Stomach (tissue), 9 donors: ENCODE data around the gene DCAF10. TPM values are rescaled to one million over a fixed set of nuclear protein-coding genes. Genes with fewer than 3 reads are reported as not detected.
A peak's percentile ranks its signal among the peaks of the same experiment; 100 is the strongest.
"Not testable (repeated sequence)": the region's sequence is repeated elsewhere in the genome, so short reads cannot be mapped to it uniquely, and the experiment has no call there.

ENCODE experiments used
- DNase-seq, 2 donors: peaks; one replicate each; pipeline versions ENCODE4 v3.0.0 to v3.0.0-alpha.2; 2013 to 2019
- H3K27ac ChIP-seq, 5 donors: fragments of 200-600 bp in 4 of 5; sonication (generic) in 4 of 5; one replicate each; pipeline ENCODE4 v1.5.1; 2013 to 2019; ENCODE audit warnings: mild to moderate bottlenecking in 1 of 5, moderate library complexity in 1 of 5
- H3K27me3 ChIP-seq, 3 donors: fragments of 200-600 bp; sonication (generic); one replicate each; pipeline ENCODE4 v1.5.1; 2017 to 2019; ENCODE audit warnings: mixed run types in 1 of 3
- H3K36me3 ChIP-seq, 4 donors: fragments of 200-600 bp; sonication (generic); 1 replicate in 3 of 4; 2 replicates in 1 of 4; pipeline ENCODE4 v1.5.1; 2016 to 2019
- H3K4me1 ChIP-seq, 4 donors: fragments of 200-600 bp; sonication (generic); one replicate each; pipeline ENCODE4 v1.5.1; 2016 to 2019
- H3K4me3 ChIP-seq, 4 donors: fragments of 200-600 bp; sonication (generic) in 3 of 4; one replicate each; pipeline ENCODE4 v1.5.1; 2016 to 2019; ENCODE audit warnings: mild to moderate bottlenecking in 1 of 4
- H3K9me3 ChIP-seq, 4 donors: fragments of 200-600 bp; sonication (generic); one replicate each; pipeline ENCODE4 v1.5.1; 2016 to 2019
- CTCF ChIP-seq, 7 experiments: fragments of 450-650 bp in 4 of 7; fragments of 200-600 bp in 3 of 7; sonication (generic) in 3 of 7; IDR thresholded peaks; one replicate each; pipeline ENCODE4 v1.5.1; 2016 to 2019; ENCODE audit warnings: antibody characterized with exemption in 7 of 7, control low read depth in 2 of 7, mild to moderate bottlenecking in 1 of 7
- EP300 ChIP-seq: sonication (generic); formaldehyde crosslinking; IDR thresholded peaks from one replicate; pipeline ENCODE4 v1.6.1; 2017; ENCODE audit warnings: antibody characterized with exemption
- POLR2A ChIP-seq, 4 donors: fragments of 450-650 bp; IDR thresholded peaks; one replicate each; pipeline ENCODE4 v1.6.1; 2016; ENCODE audit warnings: antibody characterized with exemption in 4 of 4, control low read depth in 2 of 4, mild to moderate bottlenecking in 1 of 4, moderate library complexity in 1 of 4
- POLR2AphosphoS5 ChIP-seq, 3 donors: sonication (generic); formaldehyde crosslinking; IDR thresholded peaks; one replicate each; pipeline ENCODE4 v1.6.1; 2016; ENCODE audit warnings: antibody characterized with exemption in 3 of 3
- WGBS, 5 donors: extraction: QIAGEN DNeasy Blood & Tissue Kit in 3 of 5; methylation state at CpG; one replicate each; pipeline versions ENCODE4 v1.1.5 to v1.1.7; 2013 to 2018; 5-methylcytosine and 5-hydroxymethylcytosine counted together
- intact Hi-C: fragments of 100-400 bp; cut with DNase I; formaldehyde crosslinking; loops from one replicate; pipeline ENCODE4 v1.15.1; 2023; ENCODE audit warnings: low total_unique reads
- polyA plus RNA-seq, 3 donors: library from polyadenylated mRNA; stranded (reverse); fragments of 200-250 nt; gene quantifications; one replicate each; pipeline ENCODE4 v1.2.3, GENCODE V29; 2013
- total RNA-seq, 5 donors: library from RNA; depleted of rRNA; stranded (reverse); fragments of >200 nt; gene quantifications; one replicate each; pipeline versions ENCODE4 v1.1.0 to v1.2.3, GENCODE V29; 2014 to 2016
- donor health status: healthy with polysubstance abuse.
- donor health status: Bipolar disorder and iron deficiency.
- donor health status: healthy.

DCAF10 gene
- total and polyA plus RNA-seq, 8 donors, result 5.9 to 39.7 (median 22.1) TPM

- Histone ChIP-seq H3K4me1 (peaks cover 0 to 16% (median 15%) of the 10 kb centered on the region in 4 donors), H3K4me3 (no peak overlapping the region), H3K9me3 (no peaks in the 10 kb centered on the region), H3K27me3 (no peaks in the 10 kb centered on the region), H3K36me3 (no peaks in the 10 kb centered on the region), H3K27ac (peak overlapping the region in 2 of 5 donors; percentile 12 to 26)
- TF ChIP-seq POLR2AphosphoS5 (IDR thresholded peaks at IDR 0.05), result no peak
- no peak for TF ChIP-seq CTCF (IDR thresholded peaks at IDR 0.05)
- TF ChIP-seq EP300, result no peak
- TF ChIP-seq POLR2A (IDR thresholded peaks at IDR 0.05), result no peak
- WGBS, 5 donors, result 69 to 82% (median 74%) methylated on average over 4 of the region's 4 CpGs
- DNase-seq, result peak in 1 of 2 donors; percentile 17
- intact Hi-C loops, result no loop called here
These were observed 108.1 kb downstream of the DCAF10 start for GRCh38 chr9:37908698-37909186.

- DNase-seq, result no peak
- TF ChIP-seq CTCF (IDR thresholded peaks at IDR 0.05), result no peak
- no peak for TF ChIP-seq POLR2A (IDR thresholded peaks at IDR 0.05)
- TF ChIP-seq EP300, result no peak
- no peak for TF ChIP-seq POLR2AphosphoS5 (IDR thresholded peaks at IDR 0.05)
These were observed 108.7 kb downstream of the DCAF10 start for GRCh38 chr9:37909326-37909725.

GRCh38 chr9:37909836-37910235 lies 109.2 kb downstream of the DCAF10 start:
- intact Hi-C loops, result loop anchor here (5.0 to 10.0 kb wide), 2 partner anchors 177 to 485 kb away; partner anchors contain the start of gene ALDH1B1
- not testable (repeated sequence) for H3K36me3 ChIP-seq, H3K9me3 ChIP-seq, H3K27me3 ChIP-seq, H3K27ac ChIP-seq, H3K4me3 ChIP-seq, DNase-seq
- H3K4me1 ChIP-seq, result peaks cover 0 to 16% (median 12%) of the 10 kb centered on the region in 4 donors
- 74 to 88% (median 83%) methylated on average over 5 of the region's 5 CpGs for WGBS, 5 donors

More at GRCh38 chr9:37909326-37909725, 108.7 kb downstream of the DCAF10 start:
- H3K4me1 ChIP-seq, result peaks cover 0 to 21% (median 17%) of the 10 kb centered on the region in 4 donors
- 85 to 95% (median 94%) methylated on average over 3 of the region's 3 CpGs for WGBS, 5 donors
- intact Hi-C loops, result no loop called here
- peak overlapping the region in 2 of 5 donors; percentile 12 to 26 for H3K27ac ChIP-seq
- H3K4me3 ChIP-seq, result no peak overlapping the region
- no peaks in the 10 kb centered on the region for H3K27me3 ChIP-seq
- H3K9me3 ChIP-seq, result no peaks in the 10 kb centered on the region
- H3K36me3 ChIP-seq, result no peaks in the 10 kb centered on the region

- DNase-seq, result no peak
- whole genome bisulfite sequencing, 5 donors, result 88 to 95% (median 90%) methylated on average over 4 of the region's 4 CpGs
- Histone ChIP-seq H3K9me3 (no peaks in the 10 kb centered on the region), H3K36me3 (no peaks in the 10 kb centered on the region), H3K4me1 (peaks cover 0 to 13% (median 10%) of the 10 kb centered on the region in 4 donors), H3K27ac (no peak overlapping the region), H3K4me3 (no peak overlapping the region), H3K27me3 (no peaks in the 10 kb centered on the region)
- no peak for TF ChIP-seq EP300
- no peak for TF ChIP-seq CTCF (IDR thresholded peaks at IDR 0.05)
- intact Hi-C loops, result loop anchor here (5.0 to 10.0 kb wide), 2 partner anchors 177 to 485 kb away; partner anchors contain the start of gene ALDH1B1
These were observed 109.7 kb downstream of the DCAF10 start for GRCh38 chr9:37910271-37910670.

GRCh38 chr9:37911271-37911681 lies 110.7 kb downstream of the DCAF10 start:
- no peak for TF ChIP-seq POLR2A (IDR thresholded peaks at IDR 0.05)
- no peak for TF ChIP-seq EP300
- TF ChIP-seq CTCF (IDR thresholded peaks at IDR 0.05), result no peak
- no peak for TF ChIP-seq POLR2AphosphoS5 (IDR thresholded peaks at IDR 0.05)
- no peaks in the 10 kb centered on the region for H3K9me3 ChIP-seq
- WGBS, 5 donors, result 43 to 65% (median 59%) methylated on average over 6 of the region's 6 CpGs

More at GRCh38 chr9:37911271-37911681, 110.7 kb downstream of the DCAF10 start:
- DNase-seq, result no peak
- H3K27ac ChIP-seq, result no peak overlapping the region
- intact Hi-C loops, result loop anchor here (5.0 to 10.0 kb wide), 2 partner anchors 176 to 484 kb away; partner anchors contain the start of gene ALDH1B1
- H3K36me3 ChIP-seq, result peaks cover 0 to 7% (median 0%) of the 10 kb centered on the region in 4 donors
- H3K4me3 ChIP-seq, result no peak overlapping the region
- peaks cover 0 to 17% (median 9%) of the 10 kb centered on the region in 4 donors for H3K4me1 ChIP-seq
- no peaks in the 10 kb centered on the region for H3K27me3 ChIP-seq
